Measurements from ENCODE around the gene SLCO1C1.

GRCh38 chr12:20778969-20779368, 83.8 kb downstream of the SLCO1C1 start:
- TF ChIP-seq CTCF (IDR thresholded peaks at IDR 0.05) (no peak), POLR2A (IDR thresholded peaks at IDR 0.05) (no peak)

Measured in adrenal gland (tissue), 5 donors.